ENCODE measurements around the gene SRPX2. TPM values are rescaled to one million over a fixed set of nuclear protein-coding genes. Genes with fewer than 3 reads are reported as not detected.
A peak's percentile ranks its signal among the peaks of the same experiment; 100 is the strongest.

SRPX2 gene
- 10 to 100 TPM in 2 of 8 experiments, 1 to 10 TPM in 2, under 1 TPM in 3, not detected in 1; 0.05 to 26.9 (median 6.6) TPM for total RNA-seq

GRCh38 chrX:100643956-100644860 lies at the start of gene SRPX2:
Gene SRPX2, plus strand, starts transcription at chrX:100644199. Its CDS starts 2,124 bp downstream, at chrX:100646323.
- H3K4me3 ChIP-seq = no peak within 1 kb of the TSS
- no peaks in the 10 kb centered on the region for H3K4me1 ChIP-seq (replicated peaks in 1 of 2)
- H3K27ac ChIP-seq = no peak within 1 kb of the TSS
- WGBS, 10 experiments = 20 to 83% (median 60%) methylated on average over 1 to 6 of the region's 11 CpGs; no CpG with 5 or more reads in 5 of the 10 experiments
- ATAC-seq (replicated peaks in 6 of 8) = peak; percentile 76 to 98 (median 86)
- in situ Hi-C loops (cut with MboI; ENCODE audit: low pct_unique_long_range_greater_than_20kb in 2 of 9, low sequenced_read_pairs in 9 of 9, unreplicated experiment in 9 of 9) = no loop called here

GRCh38 chrX:100596601-100597000 lies 47.4 kb upstream of the SRPX2 start:
- in situ Hi-C loops (cut with MboI; ENCODE audit: low pct_unique_long_range_greater_than_20kb in 2 of 9, low sequenced_read_pairs in 9 of 9, unreplicated experiment in 9 of 9) = no loop called here
- H3K4me1 ChIP-seq (replicated peaks in 1 of 2) = no peaks in the 10 kb centered on the region
- no peak overlapping the region for H3K4me3 ChIP-seq
- ATAC-seq (replicated peaks in 6 of 8) = no peak
- 8 to 80% (median 40%) methylated on average over 1 to 2 of the region's 2 CpGs; no CpG with 5 or more reads in 4 of the 10 experiments for WGBS, 10 experiments
- H3K27ac ChIP-seq = no peak overlapping the region

GRCh38 chrX:100599456-100599855 lies 44.5 kb upstream of the SRPX2 start:
- Histone ChIP-seq H3K4me3 (no peak overlapping the region), H3K4me1 (replicated peaks in 1 of 2) (no peaks in the 10 kb centered on the region), H3K27ac (no peak overlapping the region)
- 83 to 93% methylated on average over 6 of the region's 9 CpGs; no CpG with 5 or more reads in 8 of the 10 experiments for WGBS, 10 experiments
- in situ Hi-C loops (cut with MboI; ENCODE audit: low pct_unique_long_range_greater_than_20kb in 2 of 9, low sequenced_read_pairs in 9 of 9, unreplicated experiment in 9 of 9) = no loop called here
- ATAC-seq (replicated peaks in 6 of 8) = no peak

GRCh38 chrX:100600340-100600739 lies 43.7 kb upstream of the SRPX2 start:
- H3K4me1 ChIP-seq (replicated peaks in 1 of 2) = no peaks in the 10 kb centered on the region
- no peak for ATAC-seq (replicated peaks in 6 of 8)
- in situ Hi-C loops (cut with MboI; ENCODE audit: low pct_unique_long_range_greater_than_20kb in 2 of 9, low sequenced_read_pairs in 9 of 9, unreplicated experiment in 9 of 9) = loop anchor here in 1 of 9 experiments (25.0 kb wide), 1 partner anchor 163 kb away; no protein-coding TSS in a partner anchor
- no peak overlapping the region for H3K27ac ChIP-seq
- no peak overlapping the region for H3K4me3 ChIP-seq

GRCh38 chrX:100600758-100601157 lies 43.2 kb upstream of the SRPX2 start:
- in situ Hi-C loops (cut with MboI; ENCODE audit: low pct_unique_long_range_greater_than_20kb in 2 of 9, low sequenced_read_pairs in 9 of 9, unreplicated experiment in 9 of 9) = loop anchor here in 1 of 9 experiments (25.0 kb wide), 1 partner anchor 163 kb away; no protein-coding TSS in a partner anchor
- WGBS, 10 experiments = 67 to 73% methylated on average over 1 of the region's 1 CpG; no CpG with 5 or more reads in 8 of the 10 experiments
- Histone ChIP-seq H3K4me3 (no peak overlapping the region), H3K4me1 (replicated peaks in 1 of 2) (no peaks in the 10 kb centered on the region), H3K27ac (no peak overlapping the region)
- ATAC-seq (replicated peaks in 6 of 8) = no peak

- WGBS, 10 experiments = 80 to 100% (median 90%) methylated on average over 1 of the region's 1 CpG; no CpG with 5 or more reads in 6 of the 10 experiments
Measured at GRCh38 chrX:100606753-100607152, 37.2 kb upstream of the SRPX2 start.

GRCh38 chrX:100609591-100609990 lies 34.4 kb upstream of the SRPX2 start:
- H3K27ac ChIP-seq = no peak overlapping the region
- peaks cover 0 to 4% of the 10 kb centered on the region in 2 donors for H3K4me1 ChIP-seq (replicated peaks in 1 of 2)
- H3K4me3 ChIP-seq = no peak overlapping the region
- in situ Hi-C loops (cut with MboI; ENCODE audit: low pct_unique_long_range_greater_than_20kb in 2 of 9, low sequenced_read_pairs in 9 of 9, unreplicated experiment in 9 of 9) = loop anchor here in 1 of 9 experiments (25.0 kb wide), 1 partner anchor 172 kb away; no protein-coding TSS in a partner anchor
- WGBS, 10 experiments = 0% methylated on average over 1 of the region's 1 CpG; no CpG with 5 or more reads in 8 of the 10 experiments
- ATAC-seq (replicated peaks in 6 of 8) = no peak

More at GRCh38 chrX:100606753-100607152, 37.2 kb upstream of the SRPX2 start:
- peaks cover 0 to 4% of the 10 kb centered on the region in 2 donors for H3K4me1 ChIP-seq (replicated peaks in 1 of 2)
- no peak for ATAC-seq (replicated peaks in 6 of 8)
- H3K4me3 ChIP-seq = no peak overlapping the region
- H3K27ac ChIP-seq = no peak overlapping the region
- in situ Hi-C loops (cut with MboI; ENCODE audit: low pct_unique_long_range_greater_than_20kb in 2 of 9, low sequenced_read_pairs in 9 of 9, unreplicated experiment in 9 of 9) = loop anchor here in 1 of 9 experiments (25.0 kb wide), 1 partner anchor 169 kb away; no protein-coding TSS in a partner anchor

GRCh38 chrX:100611951-100612350 lies 32.0 kb upstream of the SRPX2 start:
- H3K4me3 ChIP-seq = no peak overlapping the region
- in situ Hi-C loops (cut with MboI; ENCODE audit: low pct_unique_long_range_greater_than_20kb in 2 of 9, low sequenced_read_pairs in 9 of 9, unreplicated experiment in 9 of 9) = loop anchor here in 1 of 9 experiments (25.0 kb wide), 1 partner anchor 175 kb away; no protein-coding TSS in a partner anchor
- ATAC-seq (replicated peaks in 6 of 8) = no peak

GRCh38 chrX:100615005-100615404 lies 29.0 kb upstream of the SRPX2 start:
- no peaks in the 10 kb centered on the region for H3K4me1 ChIP-seq (replicated peaks in 1 of 2)
- no peak overlapping the region for H3K27ac ChIP-seq
- in situ Hi-C loops (cut with MboI; ENCODE audit: low pct_unique_long_range_greater_than_20kb in 2 of 9, low sequenced_read_pairs in 9 of 9, unreplicated experiment in 9 of 9) = loop anchor here in 1 of 9 experiments (25.0 kb wide), 1 partner anchor 178 kb away; no protein-coding TSS in a partner anchor
- peak in 4 of 8 experiments; percentile 38 to 85 (median 65) for ATAC-seq (replicated peaks in 6 of 8)
- H3K4me3 ChIP-seq = no peak overlapping the region
- 0 to 43% (median 21%) methylated on average over 1 to 3 of the region's 3 CpGs; no CpG with 5 or more reads in 6 of the 10 experiments for WGBS, 10 experiments

More at GRCh38 chrX:100611951-100612350, 32.0 kb upstream of the SRPX2 start:
- no peak overlapping the region for H3K27ac ChIP-seq
- H3K4me1 ChIP-seq (replicated peaks in 1 of 2) = peaks cover 0 to 4% of the 10 kb centered on the region in 2 donors
- 40 to 60% (median 46%) methylated on average over 1 to 4 of the region's 5 CpGs; no CpG with 5 or more reads in 6 of the 10 experiments for WGBS, 10 experiments

- 0 to 100% (median 53%) methylated on average over 1 to 2 of the region's 4 CpGs; no CpG with 5 or more reads in 7 of the 10 experiments for WGBS, 10 experiments
- no peak overlapping the region for H3K4me3 ChIP-seq
- in situ Hi-C loops (cut with MboI; ENCODE audit: low pct_unique_long_range_greater_than_20kb in 2 of 9, low sequenced_read_pairs in 9 of 9, unreplicated experiment in 9 of 9) = loop anchor here in 1 of 9 experiments (25.0 kb wide), 1 partner anchor 186 kb away; no protein-coding TSS in a partner anchor
- no peak overlapping the region for H3K27ac ChIP-seq
- no peaks in the 10 kb centered on the region for H3K4me1 ChIP-seq (replicated peaks in 1 of 2)
- ATAC-seq (replicated peaks in 6 of 8) = peak in 1 of 8 experiments; percentile 74
Measured at GRCh38 chrX:100623001-100623400, 21.0 kb upstream of the SRPX2 start.

- 0 to 100% (median 80%) methylated on average over 1 to 5 of the region's 5 CpGs; no CpG with 5 or more reads in 2 of the 10 experiments for WGBS, 10 experiments
- no peak for ATAC-seq (replicated peaks in 6 of 8)
- Histone ChIP-seq H3K4me3 (no peak overlapping the region), H3K4me1 (replicated peaks in 1 of 2) (peaks cover 0 to 16% of the 10 kb centered on the region in 2 donors), H3K27ac (no peak overlapping the region)
- in situ Hi-C loops (cut with MboI; ENCODE audit: low pct_unique_long_range_greater_than_20kb in 2 of 9, low sequenced_read_pairs in 9 of 9, unreplicated experiment in 9 of 9) = no loop called here
Measured at GRCh38 chrX:100625985-100626491, 18.0 kb upstream of the SRPX2 start.

- 14 to 85% (median 60%) methylated on average over 1 to 5 of the region's 5 CpGs; no CpG with 5 or more reads in 3 of the 10 experiments for WGBS, 10 experiments
- Histone ChIP-seq H3K4me3 (peak overlapping the region in 1 of 5 donors; percentile 72), H3K27ac (no peak overlapping the region), H3K4me1 (replicated peaks in 1 of 2) (peaks cover 0 to 9% of the 10 kb centered on the region in 2 donors)
- in situ Hi-C loops (cut with MboI; ENCODE audit: low pct_unique_long_range_greater_than_20kb in 2 of 9, low sequenced_read_pairs in 9 of 9, unreplicated experiment in 9 of 9) = no loop called here
- ATAC-seq (replicated peaks in 6 of 8) = no peak
Measured at GRCh38 chrX:100635040-100635439, 9.0 kb upstream of the SRPX2 start.

GRCh38 chrX:100635989-100636320 lies 8.0 kb upstream of the SRPX2 start:
- ATAC-seq (replicated peaks in 6 of 8) = peak in 2 of 8 experiments; percentile 34 to 35
- Histone ChIP-seq H3K27ac (peak overlapping the region in 1 of 2 donors; percentile 77), H3K4me3 (peak overlapping the region; percentile 71 to 89 (median 76)), H3K4me1 (replicated peaks in 1 of 2) (peaks cover 0 to 2% of the 10 kb centered on the region in 2 donors)
- 0 to 7% methylated on average over 2 to 3 of the region's 8 CpGs; no CpG with 5 or more reads in 8 of the 10 experiments for WGBS, 10 experiments
- in situ Hi-C loops (cut with MboI; ENCODE audit: low pct_unique_long_range_greater_than_20kb in 2 of 9, low sequenced_read_pairs in 9 of 9, unreplicated experiment in 9 of 9) = no loop called here
